ENCODE results near the gene PGD. TPM values are rescaled to one million over a fixed set of nuclear protein-coding genes. Genes with fewer than 3 reads are reported as not detected.
A peak's percentile ranks its signal among the peaks of the same experiment; 100 is the strongest.

The PGD gene
- total and polyA plus RNA-seq, 2 donors, result 48.9 to 72.2 TPM

DNA sequence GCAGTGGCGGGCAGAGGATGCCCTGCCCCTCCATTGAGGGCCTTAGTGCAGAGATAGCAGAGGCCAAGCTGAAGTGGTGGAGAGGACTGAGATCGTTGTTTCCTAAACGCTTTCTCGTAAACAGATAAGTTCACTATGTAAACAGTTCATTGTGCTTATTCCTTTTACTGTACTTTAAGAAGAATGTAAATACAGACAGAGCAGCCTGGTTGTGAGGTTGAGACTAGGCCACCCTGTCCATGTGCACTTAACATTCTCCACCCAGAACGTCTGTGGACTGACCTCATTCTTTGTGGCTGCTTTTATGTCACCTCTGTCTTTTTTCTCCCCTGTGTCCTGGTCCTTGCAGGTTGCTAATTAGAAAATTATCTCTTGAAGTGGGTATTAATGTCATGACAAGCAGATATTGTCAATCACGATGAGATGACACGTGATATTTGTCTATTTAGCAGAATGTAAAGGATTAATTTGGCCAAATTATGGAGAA is 39.9 kb downstream of the PGD start:
- Histone ChIP-seq H3K9me3 (ENCODE audit: control insufficient read depth in 2 of 2, insufficient read depth in 1 of 2, low read length in 1 of 2) (no peaks in the 10 kb centered on the region), H3K4me3 (ENCODE audit: low read length in 2 of 2) (no peak overlapping the region), H3K27ac (ENCODE audit: low read depth in 1 of 2, low read length in 1 of 2) (no peak overlapping the region), H3K36me3 (ENCODE audit: control insufficient read depth in 2 of 2, insufficient read depth in 2 of 2, low read length in 1 of 2) (peaks cover 5 to 6% of the 10 kb centered on the region in 2 donors), H3K4me1 (ENCODE audit: control insufficient read depth in 2 of 2, insufficient read depth in 2 of 2, low read length in 2 of 2) (peaks cover 0 to 13% of the 10 kb centered on the region in 2 donors), H3K27me3 (ENCODE audit: control insufficient read depth in 2 of 2, insufficient read depth in 1 of 2, low read length in 1 of 2) (no peaks in the 10 kb centered on the region)
- no peak for DNase-seq (ENCODE audit: low read depth in 6 of 9, low spot score in 9 of 9)
- WGBS, result 92% methylated on average over 7 of the region's 7 CpGs

DNA sequence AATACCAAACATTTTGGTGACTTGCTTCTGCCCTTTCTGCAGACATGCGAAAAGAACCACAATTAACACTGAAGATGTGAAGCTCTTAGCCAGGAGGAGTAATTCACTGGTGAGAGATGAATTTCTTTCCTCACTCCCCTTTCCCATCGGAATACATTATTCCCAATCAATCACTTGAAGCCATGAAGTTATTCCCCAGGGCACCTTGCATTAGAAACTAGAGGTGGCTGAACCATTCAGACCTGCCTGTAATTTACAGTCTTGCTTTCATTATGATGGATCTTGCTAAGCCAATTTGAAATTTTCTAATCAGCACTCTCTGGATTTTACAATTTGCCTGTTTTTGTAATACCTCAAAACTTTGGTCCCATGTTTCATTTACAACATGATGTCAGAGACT is 41.4 kb downstream of the PGD start:
- H3K27me3 ChIP-seq (ENCODE audit: control insufficient read depth in 2 of 2, insufficient read depth in 1 of 2, low read length in 1 of 2), result no peaks in the 10 kb centered on the region
- DNase-seq (ENCODE audit: low read depth in 6 of 9, low spot score in 9 of 9), result no peak
- H3K4me1 ChIP-seq (ENCODE audit: control insufficient read depth in 2 of 2, insufficient read depth in 2 of 2, low read length in 2 of 2), result peaks cover 0 to 13% of the 10 kb centered on the region in 2 donors
- 98% methylated on average over 2 of the region's 2 CpGs for WGBS
- peaks cover 6 to 13% of the 10 kb centered on the region in 2 donors for H3K36me3 ChIP-seq (ENCODE audit: control insufficient read depth in 2 of 2, insufficient read depth in 2 of 2, low read length in 1 of 2)
- H3K4me3 ChIP-seq (ENCODE audit: low read length in 2 of 2), result no peak overlapping the region
- no peak overlapping the region for H3K27ac ChIP-seq (ENCODE audit: low read depth in 1 of 2, low read length in 1 of 2)
- no peaks in the 10 kb centered on the region for H3K9me3 ChIP-seq (ENCODE audit: control insufficient read depth in 2 of 2, insufficient read depth in 1 of 2, low read length in 1 of 2)

DNA sequence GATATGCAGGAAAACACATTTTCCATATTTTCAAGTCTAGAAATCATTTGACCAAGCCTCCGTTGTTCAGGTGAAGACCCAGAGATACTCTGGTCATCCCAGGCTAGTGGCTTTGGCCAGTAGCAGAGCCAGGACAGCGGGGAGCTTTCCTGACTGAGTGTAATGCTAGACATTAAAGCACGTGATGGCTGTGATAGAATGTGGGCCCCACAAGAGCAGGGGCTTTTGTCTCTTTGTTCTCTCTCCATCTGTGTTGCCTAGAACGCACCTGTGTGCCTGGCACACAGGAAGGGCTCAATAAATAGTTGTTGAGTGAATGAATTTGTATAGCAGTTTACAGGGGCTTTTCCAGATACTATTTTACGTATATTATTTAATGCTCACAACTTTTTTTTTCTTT is 41.9 kb downstream of the PGD start:
- Histone ChIP-seq H3K4me3 (ENCODE audit: low read length in 2 of 2) (no peak overlapping the region), H3K27me3 (ENCODE audit: control insufficient read depth in 2 of 2, insufficient read depth in 1 of 2, low read length in 1 of 2) (no peaks in the 10 kb centered on the region), H3K9me3 (ENCODE audit: control insufficient read depth in 2 of 2, insufficient read depth in 1 of 2, low read length in 1 of 2) (no peaks in the 10 kb centered on the region), H3K27ac (ENCODE audit: low read depth in 1 of 2, low read length in 1 of 2) (peak overlapping the region in 1 of 2 donors; percentile 84), H3K4me1 (ENCODE audit: control insufficient read depth in 2 of 2, insufficient read depth in 2 of 2, low read length in 2 of 2) (peaks cover 0 to 13% of the 10 kb centered on the region in 2 donors), H3K36me3 (ENCODE audit: control insufficient read depth in 2 of 2, insufficient read depth in 2 of 2, low read length in 1 of 2) (peaks cover 5 to 13% of the 10 kb centered on the region in 2 donors)
- peak in 5 of 9 donors; percentile 45 to 77 (median 56) for DNase-seq (ENCODE audit: low read depth in 6 of 9, low spot score in 9 of 9)
- 72% methylated on average over 5 of the region's 5 CpGs for WGBS

DNA sequence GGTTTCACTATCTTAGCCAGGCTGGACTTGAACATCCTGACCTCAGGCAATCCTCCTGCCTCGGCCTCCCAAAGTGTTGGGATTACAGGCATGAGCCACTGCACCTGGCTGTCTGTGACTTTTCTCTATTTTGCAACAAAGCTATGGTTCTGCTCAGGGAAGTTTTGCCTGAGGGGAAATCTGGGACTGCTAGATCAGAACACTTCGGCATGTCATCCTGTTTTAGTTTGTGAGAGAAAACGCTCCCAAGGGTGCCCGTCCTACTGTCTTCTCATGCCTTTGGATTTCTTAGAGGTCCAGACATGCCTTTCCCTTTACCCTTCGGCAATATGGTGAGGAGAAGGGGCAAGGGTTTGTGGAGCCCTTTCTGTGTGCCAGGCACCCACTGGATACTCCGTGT is 45.4 kb downstream of the PGD start:
- Histone ChIP-seq H3K4me1 (ENCODE audit: control insufficient read depth in 2 of 2, insufficient read depth in 2 of 2, low read length in 2 of 2) (peaks cover 0 to 13% of the 10 kb centered on the region in 2 donors), H3K27ac (ENCODE audit: low read depth in 1 of 2, low read length in 1 of 2) (no peak overlapping the region), H3K36me3 (ENCODE audit: control insufficient read depth in 2 of 2, insufficient read depth in 2 of 2, low read length in 1 of 2) (peaks cover 5 to 16% of the 10 kb centered on the region in 2 donors), H3K27me3 (ENCODE audit: control insufficient read depth in 2 of 2, insufficient read depth in 1 of 2, low read length in 1 of 2) (no peaks in the 10 kb centered on the region), H3K4me3 (ENCODE audit: low read length in 2 of 2) (no peak overlapping the region), H3K9me3 (ENCODE audit: control insufficient read depth in 2 of 2, insufficient read depth in 1 of 2, low read length in 1 of 2) (no peaks in the 10 kb centered on the region)
- DNase-seq (ENCODE audit: low read depth in 6 of 9, low spot score in 9 of 9), result no peak
- WGBS, result 97% methylated on average over 6 of the region's 6 CpGs

DNA sequence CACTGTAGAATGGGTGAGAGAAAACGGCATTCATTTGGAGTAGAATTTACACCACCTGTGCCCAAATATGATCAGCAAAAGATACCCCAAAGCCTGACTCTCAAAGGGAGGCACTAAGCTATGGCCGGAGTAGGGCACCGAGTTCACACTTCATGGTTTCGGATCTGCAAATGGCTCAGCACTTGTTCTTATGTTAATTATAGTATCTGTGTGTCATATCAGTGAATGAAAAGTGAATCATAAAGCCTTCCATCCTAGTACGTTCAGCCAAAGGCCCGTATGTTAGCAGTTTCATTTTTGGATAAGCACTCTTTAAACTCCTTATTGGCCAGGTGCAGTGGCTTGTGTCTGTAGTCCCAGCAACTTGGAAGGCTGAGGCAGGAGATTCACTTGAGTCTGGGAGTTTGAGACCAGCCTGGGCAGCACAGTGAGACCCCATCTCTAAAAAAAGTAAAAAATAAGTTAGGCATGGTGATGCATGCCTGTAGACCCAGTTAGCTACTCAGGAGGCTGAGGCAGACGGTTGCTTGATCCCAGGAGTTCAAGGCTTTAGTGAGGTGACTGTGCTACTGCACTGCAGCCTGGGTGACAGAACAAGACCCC is 46.0 kb downstream of the PGD start:
- Histone ChIP-seq H3K27ac (ENCODE audit: low read depth in 1 of 2, low read length in 1 of 2) (no peak overlapping the region), H3K4me3 (ENCODE audit: low read length in 2 of 2) (no peak overlapping the region), H3K36me3 (ENCODE audit: control insufficient read depth in 2 of 2, insufficient read depth in 2 of 2, low read length in 1 of 2) (peaks cover 7 to 22% of the 10 kb centered on the region in 2 donors), H3K27me3 (ENCODE audit: control insufficient read depth in 2 of 2, insufficient read depth in 1 of 2, low read length in 1 of 2) (no peaks in the 10 kb centered on the region), H3K9me3 (ENCODE audit: control insufficient read depth in 2 of 2, insufficient read depth in 1 of 2, low read length in 1 of 2) (no peaks in the 10 kb centered on the region), H3K4me1 (ENCODE audit: control insufficient read depth in 2 of 2, insufficient read depth in 2 of 2, low read length in 2 of 2) (peaks cover 0 to 13% of the 10 kb centered on the region in 2 donors)
- WGBS, result 98% methylated on average over 7 of the region's 7 CpGs
- no peak for DNase-seq (ENCODE audit: low read depth in 6 of 9, low spot score in 9 of 9)

DNA sequence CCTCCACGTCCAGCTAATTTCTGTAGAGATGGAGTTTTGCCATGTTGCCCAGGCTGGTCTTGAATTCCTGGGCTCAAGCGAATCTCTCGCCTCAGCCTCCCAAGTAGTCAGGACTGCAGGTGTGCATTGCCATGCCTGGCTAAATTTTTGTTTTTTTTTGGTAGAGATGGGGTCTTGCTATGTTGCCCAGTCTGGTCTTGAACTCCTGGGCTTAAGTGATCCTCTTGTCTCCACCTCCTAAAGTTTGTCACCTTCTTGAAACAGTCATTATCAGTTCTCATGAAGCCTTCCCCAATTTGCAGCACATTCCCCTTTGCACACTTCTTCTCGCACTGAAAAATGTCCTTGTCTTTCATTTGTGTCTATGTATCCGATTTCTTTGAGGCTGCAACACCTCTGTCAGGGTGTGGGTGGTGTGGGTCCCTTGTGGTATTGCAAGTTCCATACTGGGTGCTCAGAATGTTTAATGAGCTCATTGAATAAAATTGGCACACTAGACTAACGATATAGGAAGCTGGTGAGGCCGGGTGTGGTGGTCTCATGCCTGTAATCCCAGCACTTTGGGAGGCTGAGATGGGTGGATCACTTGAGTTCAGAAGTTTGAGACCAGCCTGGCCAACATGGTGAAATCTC is 48.0 kb downstream of the PGD start:
- Histone ChIP-seq H3K9me3 (ENCODE audit: control insufficient read depth in 2 of 2, insufficient read depth in 1 of 2, low read length in 1 of 2) (no peaks in the 10 kb centered on the region), H3K4me1 (ENCODE audit: control insufficient read depth in 2 of 2, insufficient read depth in 2 of 2, low read length in 2 of 2) (no peaks in the 10 kb centered on the region), H3K36me3 (ENCODE audit: control insufficient read depth in 2 of 2, insufficient read depth in 2 of 2, low read length in 1 of 2) (peaks cover 5 to 17% of the 10 kb centered on the region in 2 donors), H3K4me3 (ENCODE audit: low read length in 2 of 2) (no peak overlapping the region), H3K27ac (ENCODE audit: low read depth in 1 of 2, low read length in 1 of 2) (no peak overlapping the region), H3K27me3 (ENCODE audit: control insufficient read depth in 2 of 2, insufficient read depth in 1 of 2, low read length in 1 of 2) (no peaks in the 10 kb centered on the region)
- WGBS, result over 99% methylated on average over 7 of the region's 7 CpGs
- DNase-seq (ENCODE audit: low read depth in 6 of 9, low spot score in 9 of 9), result no peak

DNA sequence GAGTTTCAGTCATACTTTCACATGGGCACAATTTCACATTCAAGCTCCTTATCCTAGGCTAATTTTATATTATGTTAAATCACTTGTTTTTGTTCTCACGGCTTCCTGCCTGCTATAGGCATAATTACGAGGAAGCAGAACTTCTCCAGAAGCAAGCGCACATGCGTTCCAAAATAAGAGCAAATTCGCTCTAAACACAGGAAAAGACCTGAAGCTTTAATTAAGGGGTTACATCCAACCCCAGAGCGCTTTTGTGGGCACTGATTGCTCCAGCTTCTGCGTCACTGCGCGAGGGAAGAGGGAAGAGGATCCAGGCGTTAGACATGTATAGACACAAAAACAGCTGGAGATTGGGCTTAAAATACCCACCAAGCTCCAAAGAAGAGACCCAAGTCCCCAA is 50.9 kb downstream of the PGD start, which contains the start of gene CORT:
Gene CORT (plus strand): TSS at position 281 of the 400 bp plus-strand sequence. CDS start 193 bp downstream, outside the sequence.
- DNase-seq (ENCODE audit: low read depth in 6 of 9, low spot score in 9 of 9), result no peak
- no peak within 1 kb of the TSS for H3K27ac ChIP-seq (ENCODE audit: low read depth in 1 of 2, low read length in 1 of 2)
- no peak within 1 kb of the TSS for H3K4me3 ChIP-seq (ENCODE audit: low read length in 2 of 2)
- no peaks in the 10 kb centered on the region for H3K4me1 ChIP-seq (ENCODE audit: control insufficient read depth in 2 of 2, insufficient read depth in 2 of 2, low read length in 2 of 2)
- WGBS, result 96% methylated on average over 10 of the region's 10 CpGs
- peaks cover 5 to 9% of the 10 kb centered on the region in 2 donors for H3K36me3 ChIP-seq (ENCODE audit: control insufficient read depth in 2 of 2, insufficient read depth in 2 of 2, low read length in 1 of 2)
- no peaks in the 10 kb centered on the region for H3K27me3 ChIP-seq (ENCODE audit: control insufficient read depth in 2 of 2, insufficient read depth in 1 of 2, low read length in 1 of 2)
- H3K9me3 ChIP-seq (ENCODE audit: control insufficient read depth in 2 of 2, insufficient read depth in 1 of 2, low read length in 1 of 2), result peaks cover 1 to 3% of the 10 kb centered on the region in 2 donors

DNA sequence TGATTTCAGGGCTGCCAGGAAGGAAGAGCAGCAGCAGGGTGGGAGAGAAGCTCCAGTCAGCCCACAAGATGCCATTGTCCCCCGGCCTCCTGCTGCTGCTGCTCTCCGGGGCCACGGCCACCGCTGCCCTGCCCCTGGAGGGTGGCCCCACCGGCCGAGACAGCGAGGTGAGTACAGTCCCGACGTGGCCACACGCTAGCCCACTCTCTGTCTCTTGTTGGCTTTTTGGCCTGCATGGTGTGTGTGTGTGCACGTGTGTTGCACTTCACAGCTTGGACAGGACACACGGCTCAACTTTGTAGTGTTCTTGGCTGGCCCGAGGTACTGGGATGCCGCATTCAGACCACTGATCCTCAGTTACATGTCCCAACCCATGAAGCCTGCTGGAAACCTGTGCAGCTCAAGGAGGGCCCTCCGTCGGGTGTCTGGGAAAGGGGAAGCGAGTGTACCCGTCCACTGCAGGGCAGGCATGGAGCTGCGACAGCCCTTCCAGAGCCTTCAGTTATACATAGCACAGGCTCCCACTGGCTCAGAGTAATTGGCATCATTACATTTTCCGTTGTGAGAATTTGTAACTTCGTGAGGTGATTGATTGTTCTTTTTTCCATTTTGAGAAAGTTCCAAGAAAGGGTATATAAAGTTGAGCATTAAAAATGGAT is 51.4 kb downstream of the PGD start:
- 94% methylated on average over 21 of the region's 21 CpGs for WGBS

DNA sequence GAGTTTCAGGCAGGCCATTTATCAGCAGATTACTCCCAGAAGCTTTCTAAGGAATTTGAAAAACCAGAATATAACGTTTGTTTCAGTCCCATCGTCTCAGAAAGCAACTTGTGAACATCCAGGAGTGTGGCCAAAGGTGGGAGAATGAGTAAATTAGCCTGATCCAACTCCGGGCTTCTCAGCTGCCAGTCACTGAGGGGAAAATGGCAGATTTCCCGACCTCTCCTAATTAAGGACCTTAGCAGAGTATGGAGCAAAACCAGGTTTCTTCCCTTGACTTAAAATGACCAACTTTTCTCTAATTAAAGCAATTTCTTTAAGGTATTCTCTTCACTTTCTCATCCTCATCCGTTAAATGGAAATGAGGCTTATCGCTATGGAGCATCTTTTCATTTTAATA is 52.0 kb downstream of the PGD start:
- 86% methylated on average over 6 of the region's 6 CpGs for WGBS
- DNase-seq (ENCODE audit: low read depth in 6 of 9, low spot score in 9 of 9), result no peak
- H3K27ac ChIP-seq (ENCODE audit: low read depth in 1 of 2, low read length in 1 of 2), result no peak overlapping the region

More for the DNA sequence above, 51.4 kb downstream of the PGD start:
- Histone ChIP-seq H3K4me1 (ENCODE audit: control insufficient read depth in 2 of 2, insufficient read depth in 2 of 2, low read length in 2 of 2) (no peaks in the 10 kb centered on the region), H3K27ac (ENCODE audit: low read depth in 1 of 2, low read length in 1 of 2) (no peak overlapping the region), H3K9me3 (ENCODE audit: control insufficient read depth in 2 of 2, insufficient read depth in 1 of 2, low read length in 1 of 2) (peaks cover 1 to 7% of the 10 kb centered on the region in 2 donors), H3K36me3 (ENCODE audit: control insufficient read depth in 2 of 2, insufficient read depth in 2 of 2, low read length in 1 of 2) (peaks cover 2 to 9% of the 10 kb centered on the region in 2 donors), H3K27me3 (ENCODE audit: control insufficient read depth in 2 of 2, insufficient read depth in 1 of 2, low read length in 1 of 2) (no peaks in the 10 kb centered on the region), H3K4me3 (ENCODE audit: low read length in 2 of 2) (no peak overlapping the region)
- DNase-seq (ENCODE audit: low read depth in 6 of 9, low spot score in 9 of 9), result no peak

More for the DNA sequence above, 52.0 kb downstream of the PGD start:
- Histone ChIP-seq H3K4me3 (ENCODE audit: low read length in 2 of 2) (no peak overlapping the region), H3K36me3 (ENCODE audit: control insufficient read depth in 2 of 2, insufficient read depth in 2 of 2, low read length in 1 of 2) (peaks cover 2 to 9% of the 10 kb centered on the region in 2 donors), H3K9me3 (ENCODE audit: control insufficient read depth in 2 of 2, insufficient read depth in 1 of 2, low read length in 1 of 2) (peaks cover 1 to 7% of the 10 kb centered on the region in 2 donors), H3K4me1 (ENCODE audit: control insufficient read depth in 2 of 2, insufficient read depth in 2 of 2, low read length in 2 of 2) (no peaks in the 10 kb centered on the region), H3K27me3 (ENCODE audit: control insufficient read depth in 2 of 2, insufficient read depth in 1 of 2, low read length in 1 of 2) (no peaks in the 10 kb centered on the region)
